HepG2 (cell line): ENCODE data around the gene HLA-DOA. TPM values are rescaled to one million over a fixed set of nuclear protein-coding genes. Genes with fewer than 3 reads are reported as not detected.

ENCODE experiments used
- CREB1 ChIP-seq, 2 experiments: fragments of 450-650 bp in 1 of 2; IDR thresholded peaks; 2 replicates each; pipeline ENCODE4 v1.6.1; 2016 to 2017; ENCODE audit warnings: control low read depth in 1 of 2, mild to moderate bottlenecking in 1 of 2, missing compliant biosample characterization in 1 of 2, missing genetic modification characterization in 1 of 2
- HCFC1 ChIP-seq: fragments of 150-350 bp; IDR thresholded peaks from 2 replicates; pipeline ENCODE4 v1.6.1; 2014; ENCODE audit warnings: low read depth, low read length
- HMGA1 ChIP-seq: sonication (generic); formaldehyde crosslinking; conservative IDR thresholded peaks from 2 replicates; pipeline ENCODE4 v1.4.0; 2020; ENCODE audit warnings: missing genetic modification reagents
- HNRNPH1 ChIP-seq: fragments of 200-400 bp; formaldehyde crosslinking; optimal IDR thresholded peaks from 2 replicates; pipeline ENCODE3; 2017; ENCODE audit warnings: mild to moderate bottlenecking, low read depth, low read length
- JDP2 ChIP-seq: sonication (generic); formaldehyde crosslinking; IDR thresholded peaks from 2 replicates; pipeline ENCODE4 v1.8.1; 2022; ENCODE audit warnings: missing genetic modification reagents, borderline replicate concordance
- KDM3A ChIP-seq: IDR thresholded peaks from 2 replicates; pipeline ENCODE4 v1.6.1; 2018; ENCODE audit warnings: low read depth, missing compliant biosample characterization
- PCBP1 ChIP-seq: fragments of 200-400 bp; formaldehyde crosslinking; IDR thresholded peaks from 2 replicates; pipeline ENCODE4 v1.6.1; 2017; ENCODE audit warnings: mild to moderate bottlenecking, low read depth, low read length, borderline replicate concordance
- PCBP2 ChIP-seq: fragments of 200-400 bp; formaldehyde crosslinking; optimal IDR thresholded peaks from 2 replicates; pipeline ENCODE3; 2018; ENCODE audit warnings: low read length, low read depth; ENCODE audit not compliant: poor library complexity, severe bottlenecking
- RORA ChIP-seq: sonication (generic); formaldehyde crosslinking; IDR thresholded peaks from 2 replicates; pipeline ENCODE4 v1.5.0; 2020; ENCODE audit warnings: mild to moderate bottlenecking, missing genetic modification reagents, moderate library complexity
- SOX13 ChIP-seq, 3 experiments: fragments of 450-650 bp in 1 of 3; sonication (generic) in 1 of 3; formaldehyde crosslinking in 1 of 3; IDR thresholded peaks in 2 of 3; conservative IDR thresholded peaks in 1 of 3; 2 replicates each; pipeline versions ENCODE4 v1.5.0 to v1.6.1; 2016 to 2020; ENCODE audit warnings: antibody characterized with exemption in 1 of 3, mild to moderate bottlenecking in 1 of 3, missing compliant biosample characterization in 1 of 3, missing genetic modification reagents in 1 of 3, moderate library complexity in 1 of 3
- ZFP36L1 ChIP-seq: sonication (generic); formaldehyde crosslinking; IDR thresholded peaks from 2 replicates; pipeline ENCODE4 v1.8.0; 2022; ENCODE audit warnings: mild to moderate bottlenecking, missing genetic modification reagents, moderate library complexity
- ZMYM2 ChIP-seq: sonication (generic); formaldehyde crosslinking; IDR thresholded peaks from 2 replicates; pipeline ENCODE4 v1.8.0; 2022; ENCODE audit warnings: mild to moderate bottlenecking, missing genetic modification reagents
- ZNF205 ChIP-seq: IDR thresholded peaks from 2 replicates; pipeline ENCODE4 v1.6.1; 2018; ENCODE audit warnings: missing biosample characterization, missing genetic modification reagents
- ZNF430 ChIP-seq: sonication (generic); formaldehyde crosslinking; IDR thresholded peaks from 2 replicates; pipeline ENCODE4 v1.9.0; 2021; ENCODE audit warnings: mild to moderate bottlenecking, missing genetic modification reagents
- ZNF550 ChIP-seq: sonication (generic); formaldehyde crosslinking; IDR thresholded peaks from 2 replicates; pipeline ENCODE4 v1.4.0; 2020; ENCODE audit warnings: mild to moderate bottlenecking, missing genetic modification reagents, borderline replicate concordance
- ZNF562 ChIP-seq: sonication (generic); formaldehyde crosslinking; IDR thresholded peaks from 2 replicates; pipeline ENCODE4 v1.8.0; 2022; ENCODE audit warnings: missing genetic modification reagents, borderline replicate concordance
- ZNF614 ChIP-seq: IDR thresholded peaks from 2 replicates; pipeline ENCODE4 v1.6.1; 2018; ENCODE audit warnings: missing biosample characterization, missing genetic modification reagents, inconsistent platforms, borderline replicate concordance
- ZNF841 ChIP-seq: sonication (generic); formaldehyde crosslinking; IDR thresholded peaks from 2 replicates; pipeline ENCODE4 v1.8.1; 2023; ENCODE audit warnings: missing genetic modification reagents, borderline replicate concordance
- polyA plus RNA-seq, 8 experiments: library from polyadenylated mRNA; depleted of rRNA in 3 of 8; stranded (reverse) in 7 of 8; unstranded in 1 of 8; fragments of >200 nt; fragmentation: Illumina TruSeq in 4 of 8; extraction: Trizol in 4 of 8; gene quantifications; 2 replicates each; pipeline versions ENCODE4 v1.2.1 to v1.2.3, GENCODE V29; 2011 to 2016; ENCODE audit warnings: low read depth in 4 of 8, missing spikeins in 1 of 8, mixed read lengths in 1 of 8; ENCODE audit not compliant: insufficient read depth in 1 of 8
- total RNA-seq, 5 experiments: library from RNA; depleted of rRNA; stranded (reverse); fragments of >200 nt; fragmentation: Illumina TruSeq; extraction: Trizol; gene quantifications; 2 replicates each; pipeline ENCODE4 v1.2.3, GENCODE V29; 2016; ENCODE audit warnings: low read depth in 1 of 5
- TF ChIP-seq, protein P1 (sequence below): sonication (generic); formaldehyde crosslinking; IDR thresholded peaks from 2 replicates; pipeline ENCODE4 v1.4.0; 2020; ENCODE audit warnings: mild to moderate bottlenecking, low read depth, missing genetic modification reagents
- TF ChIP-seq, protein P2 (sequence below): sonication (generic); formaldehyde crosslinking; IDR thresholded peaks from 2 replicates; pipeline ENCODE4 v1.4.0; 2020; ENCODE audit warnings: mild to moderate bottlenecking, missing genetic modification reagents
- TF ChIP-seq, protein P3 (sequence below): sonication (generic); formaldehyde crosslinking; IDR thresholded peaks from 2 replicates; pipeline ENCODE4 v1.5.0; 2020; ENCODE audit warnings: mild to moderate bottlenecking, missing genetic modification reagents, borderline replicate concordance
- TF ChIP-seq, protein P4 (sequence below): sonication (generic); formaldehyde crosslinking; IDR thresholded peaks from 2 replicates; pipeline ENCODE4 v1.8.0; 2022; ENCODE audit warnings: mild to moderate bottlenecking, missing genetic modification reagents; ENCODE audit not compliant: insufficient replicate concordance

Gene HLA-DOA
- total and polyA plus RNA-seq, 2 of the 13 experiments (the other 11 are each of a cell fraction or from before 2014, with no cell fraction given), result 0.03 to 0.09 TPM

- TF ChIP-seq KDM3A (CRISPR knock-in tag), result no peak
- TF ChIP-seq, protein P1, sequence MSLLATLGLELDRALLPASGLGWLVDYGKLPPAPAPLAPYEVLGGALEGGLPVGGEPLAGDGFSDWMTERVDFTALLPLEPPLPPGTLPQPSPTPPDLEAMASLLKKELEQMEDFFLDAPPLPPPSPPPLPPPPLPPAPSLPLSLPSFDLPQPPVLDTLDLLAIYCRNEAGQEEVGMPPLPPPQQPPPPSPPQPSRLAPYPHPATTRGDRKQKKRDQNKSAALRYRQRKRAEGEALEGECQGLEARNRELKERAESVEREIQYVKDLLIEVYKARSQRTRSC, result peak; percentile 41; the same call in 1 of the 2 replicates
- peak; percentile 83; the same call in 1 of the 2 replicates for TF ChIP-seq ZNF205
- TF ChIP-seq ZMYM2 (CRISPR knock-in tag), result 0 out of 2 replicates have a peak, but pooled peaks have one; percentile 26
- TF ChIP-seq, protein P2, sequence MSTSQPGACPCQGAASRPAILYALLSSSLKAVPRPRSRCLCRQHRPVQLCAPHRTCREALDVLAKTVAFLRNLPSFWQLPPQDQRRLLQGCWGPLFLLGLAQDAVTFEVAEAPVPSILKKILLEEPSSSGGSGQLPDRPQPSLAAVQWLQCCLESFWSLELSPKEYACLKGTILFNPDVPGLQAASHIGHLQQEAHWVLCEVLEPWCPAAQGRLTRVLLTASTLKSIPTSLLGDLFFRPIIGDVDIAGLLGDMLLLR (CRISPR knock-in tag), result peak; percentile 80
- TF ChIP-seq PCBP1, result 0 out of 2 replicates have a peak, but pooled peaks have one; percentile 86
- peak; percentile 68 for TF ChIP-seq HNRNPH1
- no peak for TF ChIP-seq CREB1 (IDR thresholded peaks at IDR 0.05)
- no peak for TF ChIP-seq CREB1 (CRISPR knock-in tag; IDR thresholded peaks at IDR 0.05)
- 0 out of 2 replicates have a peak, but pooled peaks have one; percentile 72 for TF ChIP-seq ZFP36L1 (CRISPR knock-in tag)
- TF ChIP-seq RORA, result no peak
- TF ChIP-seq HMGA1, result no peak
- TF ChIP-seq ZNF841, result 0 out of 2 replicates have a peak, but pooled peaks have one; percentile 32
- peak; percentile 61; the same call in 1 of the 2 replicates for TF ChIP-seq ZNF614 (CRISPR knock-in tag)
- TF ChIP-seq PCBP2, result no peak
- TF ChIP-seq ZNF562, result no peak
- TF ChIP-seq, protein P3, sequence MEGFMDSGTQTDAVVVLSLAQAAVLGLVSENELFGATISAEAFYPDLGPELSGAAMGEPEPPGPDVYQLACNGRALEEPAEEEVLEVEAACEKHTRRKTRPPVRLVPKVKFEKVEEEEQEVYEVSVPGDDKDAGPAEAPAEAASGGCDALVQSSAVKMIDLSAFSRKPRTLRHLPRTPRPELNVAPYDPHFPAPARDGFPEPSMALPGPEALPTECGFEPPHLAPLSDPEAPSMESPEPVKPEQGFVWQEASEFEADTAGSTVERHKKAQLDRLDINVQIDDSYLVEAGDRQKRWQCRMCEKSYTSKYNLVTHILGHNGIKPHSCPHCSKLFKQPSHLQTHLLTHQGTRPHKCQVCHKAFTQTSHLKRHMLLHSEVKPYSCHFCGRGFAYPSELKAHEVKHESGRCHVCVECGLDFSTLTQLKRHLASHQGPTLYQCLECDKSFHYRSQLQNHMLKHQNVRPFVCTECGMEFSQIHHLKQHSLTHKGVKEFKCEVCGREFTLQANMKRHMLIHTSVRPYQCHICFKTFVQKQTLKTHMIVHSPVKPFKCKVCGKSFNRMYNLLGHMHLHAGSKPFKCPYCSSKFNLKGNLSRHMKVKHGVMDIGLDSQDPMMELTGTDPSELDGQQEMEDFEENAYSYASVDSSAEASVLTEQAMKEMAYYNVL, result 0 out of 2 replicates have a peak, but pooled peaks have one; percentile 29
- no peak for TF ChIP-seq SOX13 (IDR thresholded peaks at IDR 0.05)
- no peak; a peak in 1 of 4 replicates for TF ChIP-seq SOX13 (CRISPR knock-in tag; conservative IDR thresholded peaks at IDR 0.05 in 1 of 2, IDR thresholded peaks at IDR 0.05 in 1 of 2)
- 0 out of 2 replicates have a peak, but pooled peaks have one; percentile 47 for TF ChIP-seq ZNF430 (CRISPR knock-in tag)
- TF ChIP-seq ZNF550, result peak; percentile 27; the same call in 1 of the 2 replicates
- no peak for TF ChIP-seq JDP2
- TF ChIP-seq, protein P4, sequence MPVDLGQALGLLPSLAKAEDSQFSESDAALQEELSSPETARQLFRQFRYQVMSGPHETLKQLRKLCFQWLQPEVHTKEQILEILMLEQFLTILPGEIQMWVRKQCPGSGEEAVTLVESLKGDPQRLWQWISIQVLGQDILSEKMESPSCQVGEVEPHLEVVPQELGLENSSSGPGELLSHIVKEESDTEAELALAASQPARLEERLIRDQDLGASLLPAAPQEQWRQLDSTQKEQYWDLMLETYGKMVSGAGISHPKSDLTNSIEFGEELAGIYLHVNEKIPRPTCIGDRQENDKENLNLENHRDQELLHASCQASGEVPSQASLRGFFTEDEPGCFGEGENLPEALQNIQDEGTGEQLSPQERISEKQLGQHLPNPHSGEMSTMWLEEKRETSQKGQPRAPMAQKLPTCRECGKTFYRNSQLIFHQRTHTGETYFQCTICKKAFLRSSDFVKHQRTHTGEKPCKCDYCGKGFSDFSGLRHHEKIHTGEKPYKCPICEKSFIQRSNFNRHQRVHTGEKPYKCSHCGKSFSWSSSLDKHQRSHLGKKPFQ (CRISPR knock-in tag), result no peak
- TF ChIP-seq HCFC1, result no peak
Observed at GRCh38 chr6:32968867-32969684, 40.3 kb downstream of the HLA-DOA start (continued).
